ENCODE results near the gene IL5.
A peak's percentile ranks its signal among the peaks of the same experiment; 100 is the strongest.
"Not testable (repeated sequence)": the region's sequence is repeated elsewhere in the genome, so short reads cannot be mapped to it uniquely, and the experiment has no call there.

IL5 gene

DNA sequence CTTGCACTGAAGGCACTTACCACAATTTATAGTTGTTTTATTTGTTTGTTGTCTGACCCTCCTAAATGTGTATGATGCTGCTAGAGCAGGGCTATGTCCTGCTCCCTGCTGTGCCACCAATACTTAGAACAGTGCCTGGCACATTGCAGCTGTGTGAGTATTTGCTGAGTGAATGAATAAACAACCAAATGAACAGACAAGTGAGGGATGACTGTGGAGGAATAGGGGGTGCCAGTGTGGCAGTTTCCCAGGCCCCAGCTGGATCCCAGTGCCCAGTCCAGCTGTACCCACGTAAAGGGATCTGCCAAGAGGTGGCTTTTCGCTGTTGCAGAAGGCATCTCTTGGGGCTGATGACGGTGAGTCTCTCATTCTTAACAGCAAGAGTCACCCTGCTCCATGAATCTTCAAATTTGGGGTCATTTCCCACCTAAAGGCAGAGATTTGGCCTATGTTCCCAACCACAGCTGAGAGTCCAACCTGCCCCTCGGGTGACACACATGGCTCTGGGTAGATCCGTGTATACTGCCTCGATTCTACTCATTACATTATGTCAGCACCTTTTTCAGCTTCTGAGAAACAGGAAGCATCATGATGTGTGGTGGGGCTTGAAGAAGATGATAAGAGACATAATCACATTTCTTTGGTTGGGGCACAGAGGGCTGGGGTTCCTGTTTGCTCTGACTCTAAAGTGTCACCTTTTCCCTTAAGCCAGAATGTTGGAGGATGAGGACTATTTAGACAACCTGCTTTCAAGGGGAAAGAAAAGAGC, 14.3 kb downstream of the IL5 start:
- DNase-seq, result no peak

DNA sequence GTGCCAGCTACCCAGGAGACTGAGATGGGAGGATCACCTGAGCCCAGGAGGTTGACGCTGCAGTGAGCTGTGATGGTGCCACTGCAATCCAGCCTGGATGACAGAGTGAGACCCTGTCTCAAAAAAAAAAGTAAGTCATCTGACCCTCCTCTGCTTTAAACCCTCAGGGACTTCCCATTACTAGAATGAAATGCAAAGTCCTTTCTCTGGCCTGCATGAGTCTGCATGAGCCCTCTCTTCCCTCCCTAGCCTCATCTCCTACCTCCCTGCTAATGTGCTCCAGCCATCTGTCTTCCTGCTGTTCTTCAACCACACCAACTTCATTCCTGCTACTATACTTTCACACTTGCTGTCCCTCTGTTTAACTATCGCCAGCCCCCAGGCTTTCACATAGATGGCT, 15.3 kb downstream of the IL5 start:
- no peak for DNase-seq

DNA sequence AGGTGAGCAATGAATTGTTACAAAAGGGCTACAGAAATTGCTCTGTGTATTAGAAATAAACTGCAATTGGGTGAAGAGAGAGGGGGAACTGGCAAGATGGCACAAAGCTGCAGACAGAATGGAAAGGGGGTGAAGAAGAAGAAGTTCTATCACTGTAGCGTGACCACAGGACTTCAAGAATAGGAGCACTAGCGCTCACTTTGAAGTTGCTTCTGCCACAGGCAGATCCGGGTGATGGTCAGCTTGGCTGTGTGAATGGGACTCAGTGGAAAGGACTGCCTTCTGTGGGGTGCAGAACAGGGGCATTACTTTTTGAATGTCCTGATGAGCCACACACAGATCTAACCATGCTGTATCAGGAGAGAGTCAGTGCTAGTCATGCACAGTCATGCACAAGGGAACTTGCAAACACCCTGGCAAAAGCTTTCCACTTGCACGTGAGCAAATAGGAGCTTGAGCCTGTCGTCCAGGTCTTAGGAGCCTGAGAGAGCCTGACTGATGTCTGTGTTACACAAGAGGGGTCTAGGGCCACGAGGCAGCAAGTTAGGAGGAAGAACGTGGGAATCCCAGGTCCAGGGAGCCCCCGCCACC, 16.3 kb downstream of the IL5 start:
- no peak for DNase-seq

DNA sequence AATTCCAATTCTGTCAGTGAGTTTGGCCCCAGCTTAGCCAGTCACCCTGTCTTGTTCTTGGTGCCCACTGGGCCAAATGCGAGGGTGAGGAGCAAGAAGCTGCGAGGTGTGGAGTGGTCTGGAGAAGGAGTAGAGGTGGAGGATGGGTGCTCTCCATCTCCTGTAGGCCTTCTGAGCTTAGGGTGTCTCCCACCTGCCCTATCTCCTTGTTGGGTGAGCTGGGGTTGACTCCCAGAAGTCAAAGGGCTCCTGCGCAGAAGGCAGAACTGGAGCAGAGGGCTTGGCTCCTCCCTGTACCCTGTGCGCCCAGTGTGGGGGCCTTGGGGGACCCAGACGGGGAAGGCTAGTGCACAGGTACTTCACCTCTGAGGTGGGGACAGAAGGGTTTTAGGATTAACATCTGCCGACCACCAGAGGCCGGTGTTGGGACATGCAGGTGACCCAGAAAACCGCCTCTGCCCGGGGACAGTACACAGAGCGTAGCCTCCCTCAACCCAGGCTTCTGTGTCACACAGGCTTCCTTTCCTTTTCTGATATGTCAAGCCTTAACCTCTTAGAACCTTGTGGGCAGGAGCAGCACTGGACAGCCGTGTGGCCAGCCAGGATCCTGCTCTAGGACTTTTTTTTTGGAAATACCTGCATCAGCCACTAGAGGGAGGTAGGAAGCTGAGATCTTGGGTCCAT, 16.9 kb downstream of the IL5 start:
- DNase-seq, result peak; percentile 24

DNA sequence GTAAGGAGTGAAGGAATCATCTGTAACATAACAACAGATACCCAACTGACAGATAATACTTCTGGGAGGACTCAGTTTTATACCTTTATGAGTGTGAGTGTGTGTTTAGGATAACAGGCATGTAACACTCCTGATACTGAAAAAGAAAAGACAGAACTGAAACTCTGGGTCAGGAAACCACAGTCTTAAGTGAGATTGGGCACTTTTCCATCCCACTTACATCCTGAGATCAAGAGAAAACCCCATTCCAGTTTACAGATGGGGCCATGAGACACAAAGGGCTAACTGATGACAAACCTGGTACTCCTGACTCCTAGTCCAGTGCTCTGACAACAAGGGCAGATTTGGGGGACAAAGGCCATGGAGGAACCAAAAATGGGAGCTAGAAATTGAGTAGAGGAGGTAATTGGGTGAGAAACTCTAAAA, 18.0 kb downstream of the IL5 start:
- no peak for DNase-seq

DNA sequence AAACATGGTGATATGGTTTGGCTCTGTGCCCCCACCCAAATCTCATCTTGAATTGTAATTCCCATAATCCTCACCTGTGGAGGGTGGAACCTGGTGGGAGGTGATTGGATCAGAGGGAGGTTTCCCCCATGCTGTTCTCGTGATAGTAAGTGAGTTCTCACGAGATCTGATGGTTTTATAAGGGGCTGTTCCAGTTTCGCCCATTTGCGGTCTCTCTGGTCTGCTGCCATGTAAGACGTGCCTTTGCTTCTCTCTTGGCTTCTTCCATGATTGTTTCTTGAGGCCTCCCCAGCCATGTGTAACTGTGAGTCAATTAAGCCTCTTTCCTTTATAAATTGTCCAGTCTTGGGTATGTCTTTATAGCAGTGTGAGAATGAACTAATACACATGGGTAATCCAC, 18.4 kb downstream of the IL5 start:
- DNase-seq, result not testable (repeated sequence)

DNA sequence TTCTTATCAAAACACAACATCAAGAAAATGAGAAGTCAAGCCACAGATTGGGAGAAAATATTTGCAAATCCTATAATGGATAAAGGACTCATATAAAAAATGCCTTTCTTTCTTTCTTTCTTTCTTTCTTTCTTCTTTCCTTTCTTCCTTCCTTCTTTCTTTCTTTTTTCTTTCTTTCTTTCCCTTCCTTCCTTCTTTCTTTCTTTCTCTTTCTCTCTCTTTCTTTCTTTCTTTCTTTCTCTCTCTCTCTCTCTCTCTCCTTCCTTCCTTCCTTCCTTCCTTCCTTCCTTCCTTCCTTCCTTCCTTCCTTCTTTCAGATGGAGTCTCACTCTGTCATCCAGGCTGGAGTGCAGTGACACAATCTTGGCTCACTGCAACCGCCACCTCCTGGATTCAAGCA, 21.3 kb downstream of the IL5 start:
- not testable (repeated sequence) for DNase-seq

DNA sequence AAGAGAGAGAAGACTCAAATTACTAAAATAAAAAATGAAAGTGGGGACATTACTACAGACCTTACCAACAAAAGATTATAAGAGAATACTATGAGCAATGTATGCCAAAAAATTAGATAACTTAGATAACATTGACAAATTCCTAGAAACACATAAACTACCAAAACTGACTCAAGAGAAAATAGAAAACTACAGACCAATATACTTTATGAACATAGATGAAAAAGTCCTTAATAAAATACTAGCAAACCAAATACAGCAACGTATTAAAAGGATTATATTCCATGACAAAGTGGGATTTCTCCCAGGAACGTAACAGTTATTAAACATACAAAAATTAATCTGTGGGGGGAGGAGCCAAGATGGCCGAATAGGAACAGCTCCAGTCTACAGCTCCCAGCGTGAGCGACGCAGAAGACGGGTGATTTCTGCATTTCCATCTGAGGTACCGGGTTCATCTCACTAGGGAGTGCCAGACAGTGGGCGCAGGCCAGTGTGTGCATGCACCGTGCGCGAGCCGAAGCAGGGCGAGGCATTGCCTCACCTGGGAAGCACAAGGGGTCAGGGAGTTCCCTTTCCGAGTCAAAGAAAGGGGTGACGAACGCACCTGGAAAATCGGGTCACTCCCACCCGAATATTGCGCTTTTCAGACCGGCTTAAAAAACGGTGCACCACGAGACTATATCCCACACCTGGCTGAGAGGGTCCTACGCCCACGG, 29.5 kb downstream of the IL5 start:
- DNase-seq, result not testable (repeated sequence)

DNA sequence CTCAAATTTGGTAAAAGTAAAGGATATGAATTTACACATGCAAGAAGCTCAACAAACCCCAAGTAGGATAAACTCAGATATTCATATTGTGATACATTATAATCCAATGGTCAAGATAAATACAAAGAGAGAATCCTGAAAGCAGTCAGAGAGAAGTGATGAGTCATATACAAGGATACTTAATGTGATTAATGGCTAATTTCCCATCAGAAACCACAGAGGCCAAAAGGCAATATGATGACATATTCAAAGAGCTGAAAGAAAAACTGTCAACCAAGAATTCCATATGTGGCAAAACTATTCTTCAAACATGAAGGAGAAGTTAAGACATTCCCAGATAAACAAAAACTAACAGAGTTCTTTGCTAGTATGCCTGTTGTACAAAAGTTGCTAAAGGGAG, 33.2 kb downstream of the IL5 start:
- DNase-seq, result no peak

DNA sequence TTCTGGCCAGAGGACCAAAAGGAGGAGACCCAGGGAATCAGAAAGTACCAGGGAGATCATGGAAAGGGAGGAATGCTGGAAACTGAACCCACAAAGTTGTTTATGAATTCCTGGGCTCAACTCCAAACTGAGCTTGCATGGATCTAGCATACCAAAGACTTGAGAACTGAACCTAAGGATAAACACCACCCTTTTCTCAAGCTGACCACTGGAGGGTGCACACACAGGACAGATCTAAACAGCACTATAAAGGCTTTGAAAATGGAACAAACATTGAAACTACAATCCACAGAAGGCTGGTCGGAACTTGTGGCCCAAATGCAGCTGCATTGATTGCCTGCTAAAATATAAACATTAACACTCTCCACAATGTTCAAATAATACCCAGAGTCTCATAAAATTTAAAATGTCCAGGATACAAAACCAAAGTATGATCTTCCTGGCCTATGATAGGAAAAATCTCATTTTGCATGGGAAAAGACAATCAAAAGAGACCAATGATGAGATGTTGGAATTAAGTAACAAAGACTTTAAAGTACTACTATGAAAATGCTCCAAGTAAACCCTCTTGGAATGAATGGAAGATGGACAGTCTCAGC, 37.1 kb downstream of the IL5 start:
- DNase-seq, result no peak

DNA sequence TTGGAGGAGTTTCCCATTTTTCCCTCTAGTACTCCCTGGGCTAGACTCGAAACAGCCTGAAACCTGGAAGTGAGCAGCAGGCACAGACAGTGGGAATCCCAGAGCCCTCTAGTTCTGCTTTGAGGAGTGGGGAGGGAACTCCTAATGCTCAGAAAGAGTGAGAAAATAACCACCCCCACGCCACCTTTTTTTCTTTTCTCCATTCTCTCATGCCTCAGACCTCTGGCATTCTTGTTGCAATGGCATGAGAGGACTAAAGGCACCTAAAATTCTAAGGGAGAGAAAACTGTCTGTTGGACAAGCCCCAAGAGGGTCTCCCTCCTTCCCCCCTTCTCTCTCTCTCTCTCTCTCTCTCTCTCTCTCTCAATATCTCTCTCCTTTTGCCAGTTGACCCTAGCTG, 37.7 kb downstream of the IL5 start:
- DNase-seq, result no peak

DNA sequence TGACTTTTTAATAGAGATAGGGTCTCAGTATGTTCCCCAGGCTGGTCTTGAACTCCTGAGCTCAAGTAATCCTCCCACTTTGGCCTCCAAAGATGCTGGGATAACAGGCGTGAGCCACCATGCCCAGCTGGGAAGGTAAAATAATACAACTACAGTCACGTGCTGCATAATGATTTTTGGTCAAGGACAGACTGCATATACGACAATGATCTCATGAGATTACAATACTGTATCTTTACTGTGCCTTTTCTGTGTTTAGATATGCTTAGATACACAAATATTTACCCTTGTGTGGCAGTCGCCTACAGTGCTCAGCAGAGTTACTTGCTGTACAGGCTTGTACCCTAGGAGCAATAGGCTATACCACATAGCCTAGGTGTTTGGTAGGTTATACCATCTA, 38.6 kb downstream of the IL5 start:
- no peak for DNase-seq

DNA sequence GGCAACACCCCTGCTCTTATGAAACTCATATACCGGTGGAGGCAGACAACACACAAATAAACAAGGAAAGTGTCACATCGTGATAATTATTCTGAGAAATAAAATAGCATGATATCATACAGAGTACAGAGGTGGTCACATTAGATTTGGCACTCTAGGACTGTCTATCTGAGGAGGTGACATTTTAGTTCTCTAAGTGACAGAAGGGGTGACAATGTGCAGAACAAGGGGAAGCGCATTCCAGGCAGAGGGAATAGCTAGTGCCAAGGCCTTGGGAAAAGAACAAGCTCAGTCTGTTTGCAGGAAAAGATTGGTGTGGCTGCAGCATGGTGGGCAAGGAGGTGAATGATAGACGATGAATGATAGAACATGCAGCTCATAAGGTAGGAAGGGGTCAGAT, 40.1 kb downstream of the IL5 start:
- DNase-seq, result no peak

DNA sequence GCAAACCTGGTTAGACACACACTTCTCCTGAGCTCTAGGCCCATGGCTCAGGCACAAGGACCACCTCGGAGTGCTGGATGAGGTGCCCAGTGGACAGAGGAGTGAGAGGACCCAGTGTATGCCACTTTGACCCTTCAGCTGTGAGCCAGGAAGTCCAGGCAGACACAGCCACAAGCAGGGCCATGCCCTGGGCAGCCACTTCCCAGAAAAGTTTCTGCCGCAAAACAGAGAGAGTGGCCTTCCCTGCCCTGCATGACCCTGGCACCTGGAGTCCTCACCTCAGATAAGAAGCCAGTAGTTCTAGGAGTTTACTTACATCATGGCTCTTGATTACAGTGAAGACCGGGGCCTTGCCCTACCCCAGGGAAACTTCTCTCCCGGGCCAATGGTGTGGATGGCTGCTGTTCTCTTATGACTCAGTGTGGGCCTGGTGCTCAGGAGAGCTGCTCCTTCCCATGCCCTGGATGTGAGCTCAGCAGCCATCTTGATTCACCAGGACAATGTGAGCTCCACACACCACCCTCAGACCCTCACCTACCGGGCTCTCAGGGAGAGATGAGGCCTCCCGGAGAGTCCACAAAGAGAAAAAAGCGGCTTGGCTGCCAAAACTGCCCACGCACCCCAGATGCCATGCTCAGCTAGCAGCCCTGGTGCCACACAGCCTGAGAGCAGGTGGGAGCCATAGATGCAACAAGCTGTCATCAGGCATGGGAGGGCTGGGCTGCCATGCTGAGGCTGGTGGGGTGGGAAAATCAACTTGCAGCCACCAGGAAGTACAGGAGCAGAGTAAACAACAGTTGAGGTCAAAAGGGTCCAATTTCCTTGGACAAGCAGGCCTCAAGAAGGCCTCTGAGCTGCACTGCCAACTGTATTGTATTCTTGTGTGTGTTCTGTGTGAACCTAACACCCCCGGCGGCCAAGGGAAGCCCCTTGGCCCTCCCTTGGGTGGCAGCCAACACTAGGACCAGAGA, 41.1 kb downstream of the IL5 start:
- no peak for DNase-seq

DNA sequence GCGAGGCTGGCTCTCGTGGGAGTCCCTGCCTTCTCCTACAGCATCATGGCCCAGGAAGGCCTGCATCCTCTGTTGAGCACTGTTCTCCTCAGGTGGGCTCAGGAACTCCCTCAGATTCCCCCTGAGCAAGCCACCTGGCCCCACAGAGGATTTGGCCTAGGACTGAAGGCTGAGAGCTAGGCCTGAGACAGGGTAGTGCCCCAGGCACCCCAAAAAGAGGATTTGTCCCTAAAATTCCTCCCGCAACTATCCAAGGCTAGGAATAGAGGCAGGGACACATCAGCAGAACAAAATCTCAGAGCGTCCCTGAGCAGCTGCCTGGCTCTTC, 41.7 kb downstream of the IL5 start:
- DNase-seq, result no peak

DNA sequence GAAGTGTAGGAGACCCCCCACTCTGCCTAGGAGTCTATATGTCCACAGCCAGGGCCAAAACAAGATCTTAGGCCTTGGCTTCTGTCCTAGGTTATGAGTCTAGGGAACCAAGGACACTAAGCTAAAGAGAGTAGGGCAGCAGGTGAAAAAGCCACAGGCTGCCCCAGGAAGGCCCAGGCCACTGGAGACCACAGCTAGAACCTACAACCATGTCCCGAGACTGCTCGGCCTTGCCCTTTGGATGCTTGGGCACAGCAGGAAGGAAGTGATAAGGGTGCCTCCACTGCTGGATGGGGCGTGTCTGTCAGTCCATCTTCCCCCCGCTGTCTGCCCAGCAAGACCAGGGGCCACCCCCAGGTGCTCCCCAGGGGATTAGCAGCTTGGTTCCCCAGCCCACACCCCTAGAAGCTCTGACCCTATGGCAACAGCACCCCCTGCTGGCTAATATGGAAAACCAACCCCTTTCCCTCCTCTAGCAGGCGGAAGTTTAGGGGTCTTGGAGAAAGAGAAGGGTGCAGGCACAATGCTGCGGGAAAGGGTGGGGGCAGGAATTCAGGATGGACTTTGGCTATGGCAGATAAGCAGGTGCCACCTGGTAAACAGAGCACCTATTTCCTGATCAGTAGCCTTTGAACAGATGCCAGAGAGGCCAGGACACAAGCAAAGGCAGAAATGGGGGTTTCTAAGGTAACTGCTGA, 42.2 kb downstream of the IL5 start:
- DNase-seq, result peak; percentile 75

DNA sequence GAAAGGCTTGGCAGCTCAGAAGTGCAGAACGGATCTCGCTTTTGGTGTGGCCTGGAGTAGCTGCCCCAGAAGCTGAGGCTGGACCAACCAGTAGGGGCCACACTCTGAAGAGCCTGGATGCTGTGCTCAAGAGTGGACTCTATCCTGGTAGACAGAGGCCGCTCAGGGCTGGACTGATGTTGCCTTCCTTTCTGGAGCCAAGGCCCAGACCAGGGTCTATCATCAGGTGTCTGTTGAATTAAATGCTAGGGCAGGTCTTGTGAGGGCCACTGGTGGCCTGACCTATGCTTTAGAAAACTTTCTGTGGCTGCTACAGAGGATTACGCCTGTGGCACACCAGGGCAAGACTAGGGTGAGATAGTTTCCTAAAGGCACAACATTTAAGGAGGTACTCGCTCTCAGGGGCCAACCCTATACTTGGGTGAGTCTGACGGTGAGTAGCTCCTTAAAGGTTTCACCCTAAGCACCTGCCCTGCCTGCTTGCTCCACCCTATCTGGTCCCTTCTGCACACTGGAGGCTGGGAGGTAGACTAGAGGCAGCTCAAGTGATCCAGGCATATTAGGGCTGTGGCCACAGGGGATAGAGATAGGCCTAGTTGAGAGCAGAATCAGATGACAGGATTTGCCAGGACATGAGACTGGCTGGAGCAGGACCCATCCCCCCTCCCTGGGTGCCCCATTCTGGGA, 42.9 kb downstream of the IL5 start:
- DNase-seq, result no peak

DNA sequence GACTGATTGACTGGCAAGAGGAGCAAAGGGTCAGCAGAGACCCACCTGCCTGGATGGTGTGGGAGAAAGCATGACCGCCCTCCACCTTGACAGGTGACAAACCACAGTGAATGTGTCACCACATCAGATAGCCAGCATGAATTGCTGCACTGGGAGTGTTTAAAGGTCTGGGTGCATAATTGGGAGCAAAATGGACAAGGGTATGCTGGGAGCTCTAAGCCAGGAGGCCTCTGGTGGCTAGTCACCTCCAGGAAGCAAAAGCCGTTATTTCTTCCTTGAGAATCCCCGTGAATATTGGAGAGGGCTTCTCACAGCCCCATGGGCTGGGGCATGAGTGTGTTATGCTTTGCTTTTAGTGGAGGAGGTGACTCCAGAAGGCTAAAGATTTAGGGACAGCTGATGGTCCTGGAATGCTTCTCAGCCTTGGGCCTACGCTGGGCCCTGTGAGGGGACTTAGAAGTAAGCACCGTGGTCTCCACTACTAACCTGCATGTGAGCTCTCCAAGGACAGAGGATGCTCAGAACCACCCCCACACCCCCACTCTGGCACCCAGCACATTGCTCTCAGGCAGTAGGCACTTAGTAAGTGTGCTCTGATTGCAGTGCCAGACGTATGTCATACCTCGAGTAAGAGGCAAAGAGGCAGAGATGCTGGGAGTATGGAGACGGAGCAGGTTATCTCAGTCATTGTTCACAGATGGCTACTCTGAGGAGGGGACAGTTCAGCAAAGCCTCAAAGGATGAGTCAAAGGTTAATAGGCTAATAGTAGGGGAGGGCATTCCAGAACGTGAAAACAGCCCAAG, 43.7 kb downstream of the IL5 start:
- no peak for DNase-seq

DNA sequence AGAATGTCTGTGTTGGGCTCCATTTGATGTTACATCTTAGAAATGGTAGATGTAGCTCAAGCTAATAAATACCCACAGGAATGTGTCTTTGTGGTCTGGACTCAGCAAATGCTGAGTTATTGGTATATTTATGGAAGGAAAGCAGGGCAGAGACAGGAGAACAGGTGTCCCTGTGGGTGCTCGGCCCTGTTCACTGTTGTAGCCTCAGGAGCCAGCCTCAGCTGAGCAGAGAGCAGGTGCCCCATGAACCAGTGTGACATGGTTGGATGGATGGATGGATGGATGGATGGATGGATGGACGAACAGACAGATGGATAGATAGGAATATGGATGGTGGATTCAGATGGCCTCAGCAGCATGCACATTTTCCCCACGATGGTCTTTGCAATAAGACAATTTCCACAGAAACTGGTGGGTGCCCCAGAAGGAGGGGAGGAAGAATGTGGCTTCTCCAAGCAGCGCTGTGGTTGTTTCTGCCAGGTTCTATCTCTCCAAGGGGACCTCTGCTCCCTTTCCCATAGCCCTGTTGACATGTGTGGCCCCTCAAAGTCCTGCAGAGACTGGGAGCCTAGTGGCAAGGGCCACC, 44.5 kb downstream of the IL5 start:
- no peak for DNase-seq

DNA sequence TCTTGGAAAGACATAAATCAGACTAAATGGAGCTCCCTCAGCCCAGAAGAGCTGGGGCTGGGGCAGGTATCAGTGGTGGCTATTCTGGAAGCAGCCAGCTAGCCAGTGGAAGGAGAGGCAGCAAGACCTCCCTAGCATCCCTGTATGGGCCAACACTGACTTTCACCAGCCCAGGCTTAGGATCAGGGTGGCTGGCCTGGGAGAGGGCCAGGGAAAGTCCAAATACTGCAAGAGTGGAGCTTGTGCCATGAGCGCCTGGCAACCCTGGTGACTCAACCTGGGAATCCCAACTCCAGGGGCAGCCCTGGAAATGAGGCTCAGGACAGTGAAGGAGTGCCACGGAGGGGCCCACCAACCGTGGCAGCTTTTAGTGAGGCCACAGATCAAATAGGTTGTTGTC, 45.2 kb downstream of the IL5 start:
- no peak for DNase-seq
